ENCODE results near the gene RAB23. TPM values are rescaled to one million over a fixed set of nuclear protein-coding genes. Genes with fewer than 3 reads are reported as not detected.

The RAB23 gene
- total and polyA plus RNA-seq, 2 donors (not counting 3 experiments of a cell fraction or from before 2014, with no cell fraction given): 3.4 to 9.4 TPM

DNA sequence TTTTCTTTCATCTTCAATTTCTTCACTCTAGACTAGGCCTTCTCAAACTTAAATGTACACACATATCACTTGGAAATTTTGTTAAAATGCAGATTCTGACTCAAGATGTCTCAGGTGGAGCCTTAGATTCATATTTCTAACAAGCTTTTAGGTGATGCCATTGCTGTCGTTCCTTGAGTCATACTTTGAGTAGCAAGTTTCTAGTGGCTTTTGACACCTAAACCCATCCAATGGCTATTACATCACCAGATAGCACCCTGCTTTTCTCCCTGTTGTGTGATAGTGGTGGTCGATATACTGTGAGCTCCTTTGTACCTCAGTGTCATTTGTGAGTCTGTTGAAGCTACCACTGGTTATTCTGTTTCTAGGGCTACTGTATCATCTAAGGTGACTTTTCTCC, 84.8 kb downstream of the RAB23 start:
- no peak overlapping the region for H3K9ac ChIP-seq (replicated peaks; ENCODE audit: extremely low read depth, insufficient read depth, low read length)
- DNase-seq (ENCODE audit: low read depth, low spot score) (no peak), FAIRE-seq (no peak)
- no peaks in the 10 kb centered on the region for H3K9me1 ChIP-seq (replicated peaks; ENCODE audit: control insufficient read depth, extremely low read depth, insufficient read depth, low read length)
- intact Hi-C loops (cut with micrococcal nuclease): no loop called here
- H3K4me2 ChIP-seq (ENCODE audit: insufficient read depth, low read length): no peak overlapping the region
- no TSS peak for BruUV-seq (replicated peaks)
- no peak overlapping the region for H3K27ac ChIP-seq (ENCODE audit: insufficient read depth, low read depth, low read length)
- H3K36me3 ChIP-seq (ENCODE audit: control insufficient read depth in 2 of 2, extremely low read depth in 1 of 2, insufficient read depth in 2 of 2, low read length in 2 of 2): peaks cover 3 to 9% of the 10 kb centered on the region in 2 experiments
- H3K4me1 ChIP-seq (ENCODE audit: control insufficient read depth, extremely low read depth, insufficient read depth, low read length): no peaks in the 10 kb centered on the region
- H2AFZ ChIP-seq (ENCODE audit: low read depth, low read length): no peak overlapping the region
- TF ChIP-seq POLR2A (IDR thresholded peaks at IDR 0.05; ENCODE audit: low read depth, low read length) (no peak), POLR2AphosphoS5 (IDR thresholded peaks at IDR 0.05; ENCODE audit: insufficient read depth, low read depth, low read length) (no peak), MYC (IDR thresholded peaks at IDR 0.05; ENCODE audit: low read depth, low read length) (no peak), JUN (IDR thresholded peaks at IDR 0.05; ENCODE audit: borderline replicate concordance, insufficient read depth, insufficient read length, low read depth) (no peak), GATA2 (IDR thresholded peaks at IDR 0.05; ENCODE audit: insufficient read depth, insufficient read length, low read depth, low read length) (no peak)
- TF ChIP-seq, protein P1, sequence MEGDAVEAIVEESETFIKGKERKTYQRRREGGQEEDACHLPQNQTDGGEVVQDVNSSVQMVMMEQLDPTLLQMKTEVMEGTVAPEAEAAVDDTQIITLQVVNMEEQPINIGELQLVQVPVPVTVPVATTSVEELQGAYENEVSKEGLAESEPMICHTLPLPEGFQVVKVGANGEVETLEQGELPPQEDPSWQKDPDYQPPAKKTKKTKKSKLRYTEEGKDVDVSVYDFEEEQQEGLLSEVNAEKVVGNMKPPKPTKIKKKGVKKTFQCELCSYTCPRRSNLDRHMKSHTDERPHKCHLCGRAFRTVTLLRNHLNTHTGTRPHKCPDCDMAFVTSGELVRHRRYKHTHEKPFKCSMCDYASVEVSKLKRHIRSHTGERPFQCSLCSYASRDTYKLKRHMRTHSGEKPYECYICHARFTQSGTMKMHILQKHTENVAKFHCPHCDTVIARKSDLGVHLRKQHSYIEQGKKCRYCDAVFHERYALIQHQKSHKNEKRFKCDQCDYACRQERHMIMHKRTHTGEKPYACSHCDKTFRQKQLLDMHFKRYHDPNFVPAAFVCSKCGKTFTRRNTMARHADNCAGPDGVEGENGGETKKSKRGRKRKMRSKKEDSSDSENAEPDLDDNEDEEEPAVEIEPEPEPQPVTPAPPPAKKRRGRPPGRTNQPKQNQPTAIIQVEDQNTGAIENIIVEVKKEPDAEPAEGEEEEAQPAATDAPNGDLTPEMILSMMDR (IDR thresholded peaks at IDR 0.05; ENCODE audit: extremely low read depth in 1 of 2, insufficient read depth in 1 of 2, low read depth in 1 of 2, low read length in 2 of 2): no peak
- CTCF ChIA-PET: no interaction called here
- no peaks in the 10 kb centered on the region for H3K79me2 ChIP-seq (ENCODE audit: control insufficient read depth, insufficient read depth, low read length)
- H3K27me3 ChIP-seq (ENCODE audit: control insufficient read depth in 2 of 2, insufficient read depth in 2 of 2, low read length in 2 of 2): no peaks in the 10 kb centered on the region
- H3K4me3 ChIP-seq (replicated peaks in 1 of 3; ENCODE audit: insufficient read depth in 1 of 3, low read depth in 1 of 3, low read length in 3 of 3): no peak overlapping the region
- no peaks in the 10 kb centered on the region for H4K20me1 ChIP-seq (replicated peaks; ENCODE audit: control insufficient read depth, extremely low read depth, insufficient read depth, low read length)
- dilution Hi-C loops (cut with MboI; ENCODE audit: extremely low pct_ligation_motif_present, low sequenced_read_pairs): no loop called here
- POLR2A ChIA-PET: no interaction called here
- no peaks in the 10 kb centered on the region for H3K9me3 ChIP-seq (replicated peaks; ENCODE audit: control insufficient read depth, insufficient read depth, low read length)

Other genes with a start within 250 kb of the RAB23 start
- gene KIAA1586, start 175.6 kb downstream of the RAB23 start, total RNA-seq: 14.0 and 15.7 TPM in 2 replicates
- 1.1 and 1.7 TPM in 2 replicates for gene KIAA1586, start 175.6 kb downstream of the RAB23 start, polyA plus RNA-seq
- 54.2 and 64.4 TPM in 2 replicates for gene ZNF451, start 132.1 kb downstream of the RAB23 start, total RNA-seq
- gene ZNF451, start 132.1 kb downstream of the RAB23 start, polyA plus RNA-seq: 9.0 and 9.9 TPM in 2 replicates
- gene BAG2, start 50.0 kb downstream of the RAB23 start, total RNA-seq: 3.6 and 3.9 TPM in 2 replicates
- gene BAG2, start 50.0 kb downstream of the RAB23 start, polyA plus RNA-seq: 0.91 and 1.1 TPM in 2 replicates
- gene PRIM2, start 95.3 kb upstream of the RAB23 start, total RNA-seq: 21.0 and 22.5 TPM in 2 replicates
- gene PRIM2, start 95.3 kb upstream of the RAB23 start, polyA plus RNA-seq: 4.4 and 5.3 TPM in 2 replicates